NCI-H128 (cell line): ENCODE measurements around the gene OCA2.

Source experiments
- DNase-seq: peaks from one replicate; lab custom pipeline; 2025; ENCODE audit not compliant: unreplicated experiment; lab: John Stamatoyannopoulos, UW

OCA2 gene

DNA sequence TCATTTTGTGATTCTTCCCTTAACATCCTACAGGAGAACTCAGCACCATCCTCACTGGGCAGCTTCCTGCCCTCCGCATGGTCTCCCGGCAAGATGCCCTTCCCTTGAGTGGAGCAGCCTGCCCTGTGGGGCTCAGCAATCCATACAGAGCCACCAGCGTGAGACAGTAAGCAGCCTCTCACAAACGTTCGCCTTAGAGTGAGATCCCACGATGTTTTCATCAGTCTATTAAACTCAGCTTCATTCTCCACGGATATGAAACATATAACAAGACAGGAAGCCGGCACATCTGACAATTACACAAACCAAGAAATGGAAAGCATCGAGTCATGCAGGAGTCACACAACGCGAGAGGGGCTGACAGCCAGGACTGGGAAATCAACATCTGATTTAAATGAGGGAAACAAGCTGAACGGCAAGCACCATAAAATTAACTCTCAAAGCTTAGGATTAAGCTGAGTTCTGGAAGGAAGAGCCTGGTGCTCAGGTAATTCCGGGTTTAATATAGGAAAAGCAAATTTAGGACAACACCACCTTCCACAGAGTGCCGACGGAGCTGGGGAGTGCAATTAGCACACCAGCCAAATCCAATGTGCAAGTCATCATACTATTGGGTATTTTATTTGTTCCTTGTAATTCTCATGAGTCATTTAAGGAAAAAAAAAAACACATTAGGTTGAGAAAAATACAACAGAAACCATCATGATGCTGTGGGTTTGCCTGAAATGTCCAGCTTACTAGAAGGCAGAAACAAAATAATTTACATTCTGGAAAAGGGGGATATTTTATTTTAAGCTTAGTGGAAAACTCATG, 272.0 kb downstream of the OCA2 start:
- DNase-seq = no peak

DNA sequence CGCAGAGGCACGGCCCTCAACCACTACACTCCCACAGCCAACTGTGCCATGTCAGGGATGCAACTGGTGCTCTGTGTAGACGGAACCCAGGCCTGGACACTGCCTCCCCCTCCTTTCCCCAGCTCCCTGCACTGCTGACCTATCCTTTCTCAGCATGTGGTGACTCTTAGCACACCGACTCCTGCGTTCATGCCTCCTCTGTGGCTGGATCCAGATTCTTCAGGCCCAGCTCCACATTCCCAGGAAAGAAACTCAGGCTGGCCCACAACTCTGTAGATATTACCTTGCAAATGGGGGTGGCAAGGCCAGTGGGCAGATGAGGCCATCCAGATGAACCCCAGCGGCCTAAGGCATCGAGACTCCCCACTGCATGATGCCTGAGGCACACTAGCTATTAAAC, 272.7 kb downstream of the OCA2 start:
- DNase-seq = no peak

DNA sequence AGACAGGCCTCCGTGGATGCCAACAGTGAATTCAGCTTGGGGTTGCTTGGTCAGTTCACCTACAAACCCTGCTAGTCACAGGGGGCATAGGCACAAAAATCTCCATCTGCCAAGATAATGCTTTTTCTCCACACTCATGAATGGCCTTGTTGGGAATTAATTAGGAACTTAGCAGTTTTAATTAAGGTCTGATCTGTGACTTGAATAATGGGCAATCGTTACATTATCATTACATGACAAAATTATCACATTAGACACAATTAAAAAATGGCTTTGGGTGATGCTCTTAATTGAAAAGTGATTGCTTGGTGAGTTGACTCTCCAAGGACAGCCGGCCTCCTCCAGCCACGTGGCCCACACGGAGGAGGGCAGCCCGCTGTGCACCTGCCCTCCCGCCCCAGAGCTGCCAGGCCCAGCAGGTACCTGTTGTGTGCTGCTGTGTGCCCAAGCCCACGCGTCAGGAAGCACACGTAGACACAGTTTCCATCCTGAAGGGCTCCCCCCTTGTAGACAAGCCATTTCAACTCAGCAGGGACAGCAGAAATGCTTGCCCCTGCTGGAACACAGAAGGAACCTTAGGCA, 274.2 kb downstream of the OCA2 start:
- DNase-seq = no peak

DNA sequence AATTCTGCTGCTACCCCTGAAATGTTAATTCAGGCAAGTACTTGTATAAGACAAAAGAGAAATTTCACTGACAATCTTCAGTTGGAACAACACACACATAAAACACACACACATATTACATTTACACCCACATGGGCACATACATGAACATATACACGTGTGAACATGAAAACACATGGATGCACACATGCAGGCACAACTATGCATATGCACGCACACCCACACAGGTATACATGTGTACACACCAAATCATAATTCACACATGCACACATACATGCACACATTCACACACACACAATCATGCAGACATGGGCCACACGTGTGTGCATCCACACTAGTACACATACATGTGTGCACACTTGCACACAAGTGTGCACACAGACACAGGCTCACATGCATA, 277.8 kb downstream of the OCA2 start:
- no peak for DNase-seq

DNA sequence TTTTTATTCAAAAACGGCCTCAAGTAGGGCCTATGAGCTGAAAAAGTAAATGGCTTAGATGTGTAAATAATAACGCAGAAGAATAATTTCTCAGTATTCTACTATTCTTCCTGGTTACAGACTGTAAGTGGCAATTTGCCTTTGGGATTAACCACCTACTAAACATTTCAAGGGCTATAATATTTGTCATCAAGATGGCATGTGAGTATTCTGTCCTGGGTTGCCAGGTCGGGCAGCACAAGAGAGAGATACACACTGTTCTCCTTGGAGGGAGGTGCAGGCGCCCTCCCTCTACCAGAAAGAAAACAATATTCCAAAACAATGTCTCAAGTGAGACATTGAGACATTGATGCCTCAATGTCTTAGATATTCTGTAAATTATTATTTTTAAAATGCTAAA, 278.4 kb downstream of the OCA2 start:
- no peak for DNase-seq

DNA sequence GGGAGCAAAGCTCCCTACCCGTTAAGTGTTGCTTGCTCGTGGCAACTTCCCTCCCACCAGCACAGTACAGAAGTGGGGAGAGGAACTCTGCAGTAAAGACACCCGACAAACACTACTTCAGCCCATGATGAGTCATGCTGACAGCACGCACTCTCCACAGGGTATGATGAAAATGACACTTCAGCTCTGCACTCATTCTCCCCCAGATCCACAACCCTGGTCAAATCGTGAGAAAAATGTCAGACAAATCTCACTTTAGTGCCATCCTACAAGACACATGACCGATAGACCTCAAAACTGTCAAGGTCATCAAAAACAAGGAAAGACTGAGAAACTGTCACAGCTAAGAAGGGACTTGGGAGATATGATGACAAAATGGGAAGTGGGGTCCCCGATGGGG, 278.9 kb downstream of the OCA2 start:
- no peak for DNase-seq

DNA sequence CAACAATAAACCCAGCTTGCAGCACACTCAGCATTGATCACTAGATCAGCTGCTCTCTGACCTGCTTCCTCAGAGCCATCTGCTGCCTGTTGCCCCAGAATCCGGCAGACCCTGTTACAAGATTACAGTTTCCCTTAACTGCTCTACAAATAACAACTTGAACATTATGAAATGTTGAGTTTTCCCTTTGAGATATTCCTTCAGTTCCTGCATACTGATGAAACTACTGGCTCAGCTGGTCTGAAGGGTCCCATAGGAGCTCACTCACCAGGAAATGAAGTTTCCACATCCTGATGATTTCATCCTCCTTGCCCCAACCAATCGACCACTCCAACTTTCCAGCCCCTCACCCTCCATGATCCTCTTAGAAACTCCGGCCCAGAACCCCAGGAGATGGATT, 281.9 kb downstream of the OCA2 start:
- DNase-seq = no peak

DNA sequence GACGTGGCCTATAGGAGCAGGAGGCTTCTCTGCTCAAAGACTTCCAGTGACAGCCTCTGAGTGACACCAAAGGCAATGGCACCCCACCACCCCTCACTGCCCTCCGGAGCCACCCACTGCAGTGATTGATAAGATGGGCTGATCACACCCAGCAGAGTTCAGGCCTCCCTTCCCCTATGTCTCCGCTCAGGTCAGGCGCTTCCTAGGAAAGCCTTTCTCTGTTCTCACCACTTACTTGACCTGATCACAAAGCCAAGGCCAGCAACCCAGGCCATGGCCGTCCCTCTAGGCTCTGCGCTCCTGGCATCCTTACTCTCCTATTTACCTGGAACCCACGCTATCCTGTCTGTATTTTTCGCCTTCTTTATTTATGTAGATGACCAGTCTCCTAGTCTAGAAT, 282.3 kb downstream of the OCA2 start:
- no peak for DNase-seq

DNA sequence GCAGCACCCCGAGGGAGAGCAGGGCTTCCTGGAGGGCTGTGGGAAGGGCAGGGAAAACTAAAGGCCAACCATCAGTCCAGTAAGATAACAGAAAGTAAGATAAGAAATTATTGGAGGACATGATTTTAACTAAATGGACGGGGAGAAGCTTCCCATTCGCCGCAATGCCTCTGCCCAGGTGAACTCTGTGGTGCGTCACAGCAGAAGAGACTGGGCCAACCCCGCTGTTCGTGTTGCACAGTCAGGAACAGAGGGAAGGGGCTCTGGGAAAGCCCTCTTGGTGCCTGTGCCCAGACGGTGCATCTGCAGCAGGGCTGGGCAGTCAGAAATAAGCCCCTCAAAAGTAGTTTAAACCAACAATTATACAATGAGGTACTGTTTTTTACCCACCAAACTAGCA, 284.1 kb downstream of the OCA2 start:
- no peak for DNase-seq

DNA sequence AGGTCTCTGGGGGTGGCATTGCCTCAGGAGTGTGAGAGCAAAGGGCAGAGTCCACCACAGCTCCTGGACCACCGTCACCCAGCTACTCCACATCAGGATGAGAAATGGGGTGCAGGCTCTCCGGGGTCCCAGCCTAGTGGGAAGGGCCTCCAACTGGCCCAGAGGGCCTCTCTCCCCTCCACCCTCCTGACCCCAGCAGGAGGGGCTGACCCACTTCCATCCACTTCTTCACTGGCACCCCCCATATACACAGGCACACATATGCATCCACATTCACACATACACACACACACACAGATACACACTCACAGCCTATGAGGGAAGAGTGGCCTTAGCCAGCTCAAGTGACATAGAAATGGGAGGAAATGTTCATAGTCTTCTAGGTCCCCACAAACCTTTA, 286.0 kb downstream of the OCA2 start:
- DNase-seq = no peak

DNA sequence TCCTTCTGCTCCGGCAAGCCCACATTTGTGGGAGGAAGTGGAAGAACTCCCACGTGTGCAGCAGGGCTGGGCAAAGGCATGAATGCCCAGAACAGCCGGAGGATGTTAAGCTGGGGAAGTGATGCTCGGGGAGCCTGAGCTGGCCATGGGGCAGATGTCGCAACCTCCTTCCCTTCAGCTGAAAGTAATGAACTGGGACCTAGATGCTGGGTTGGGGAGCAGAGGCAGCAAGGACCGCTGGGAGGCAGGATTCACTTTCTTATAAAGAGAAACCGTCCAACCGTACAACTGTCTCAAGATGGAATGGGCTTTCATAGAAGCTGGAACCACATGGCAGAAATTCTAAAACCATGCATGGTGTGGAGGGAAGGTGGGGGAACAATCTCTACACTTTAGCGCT, 290.9 kb downstream of the OCA2 start:
- DNase-seq = no peak

DNA sequence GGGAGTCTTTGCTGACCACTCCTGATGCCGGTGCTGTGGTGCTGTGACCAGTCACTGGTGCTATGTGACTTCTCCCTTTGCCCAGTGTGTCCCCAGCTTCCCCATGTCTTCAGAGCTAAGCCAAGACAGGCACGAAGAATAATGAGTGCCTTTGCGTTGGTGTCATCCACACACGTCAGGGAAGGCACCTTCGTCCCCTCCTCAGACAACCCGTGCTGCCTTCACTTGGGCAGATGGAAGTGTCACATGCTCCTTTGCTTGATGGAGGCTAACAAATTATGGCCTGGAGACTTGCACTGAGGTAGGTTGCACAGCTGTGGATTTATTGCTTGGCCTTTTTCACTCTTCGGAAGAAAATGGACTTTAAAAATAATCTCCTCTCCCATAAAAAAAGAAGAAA, 291.8 kb downstream of the OCA2 start:
- DNase-seq = no peak

DNA sequence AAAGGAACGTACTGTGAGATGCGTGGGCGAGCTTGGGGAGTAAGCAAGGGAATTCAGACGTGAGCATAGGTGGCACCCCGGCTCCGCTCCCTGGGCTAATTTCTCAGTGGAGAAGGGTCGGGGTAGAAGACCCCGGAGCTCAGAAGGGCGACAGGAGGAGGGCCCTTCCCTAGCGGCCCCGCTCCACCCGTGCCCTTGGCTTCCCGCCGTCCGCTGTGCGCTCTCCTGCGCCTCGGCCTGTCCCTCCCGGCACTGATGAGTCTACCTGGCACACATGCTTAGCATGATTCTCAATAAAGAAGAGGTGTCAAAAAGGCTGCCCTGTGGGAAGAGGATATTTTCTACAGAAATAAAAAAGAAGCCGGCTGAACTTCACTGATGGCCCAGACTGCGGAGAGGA, 292.7 kb downstream of the OCA2 start:
- DNase-seq = no peak

DNA sequence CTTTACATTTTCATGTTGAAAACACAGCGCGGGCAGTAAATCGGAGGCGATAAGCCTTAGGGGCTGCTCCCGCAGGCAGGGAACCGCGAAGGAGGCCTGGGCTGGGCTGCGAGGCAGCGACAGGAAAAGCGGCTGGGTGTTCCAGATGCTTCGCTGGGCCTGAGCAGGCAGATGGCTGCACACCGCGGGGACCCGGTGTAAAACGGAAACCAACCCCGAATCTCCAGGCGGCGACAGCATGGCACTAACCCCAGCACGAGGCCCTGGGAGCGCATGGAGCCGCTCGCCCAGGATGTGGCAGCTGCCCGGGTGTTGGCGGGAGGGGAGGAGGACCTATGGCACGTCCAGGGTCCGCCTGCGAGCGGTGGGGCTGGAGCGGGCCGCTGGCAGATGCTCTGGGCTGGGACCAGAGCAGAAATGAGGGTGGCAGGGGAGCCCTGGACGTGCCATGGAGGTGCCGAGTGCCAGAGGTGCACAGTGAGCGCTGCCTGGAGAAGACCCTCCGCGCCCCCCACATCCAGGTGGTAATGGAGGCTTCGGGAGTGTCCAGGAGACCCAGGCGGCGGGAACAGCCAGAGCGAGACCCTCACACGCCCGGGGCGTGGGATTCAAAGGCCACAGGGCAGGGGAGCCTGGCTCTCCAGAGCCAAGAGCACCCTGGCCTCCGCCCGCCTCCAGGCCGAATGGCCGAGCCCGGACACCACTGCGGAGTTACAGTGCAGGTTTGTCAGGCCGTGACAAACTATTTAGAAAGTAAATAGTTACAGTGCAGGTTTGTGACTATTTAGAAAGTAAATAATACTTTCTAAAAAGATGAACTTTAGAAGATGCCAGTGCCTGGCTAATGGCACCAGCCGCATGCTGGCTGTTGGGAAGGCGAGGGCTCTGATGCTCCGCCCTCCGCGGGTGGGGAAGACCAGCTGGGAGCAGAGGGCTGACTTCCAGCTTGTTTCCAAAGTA, 293.6 kb downstream of the OCA2 start:
- DNase-seq = no peak

DNA sequence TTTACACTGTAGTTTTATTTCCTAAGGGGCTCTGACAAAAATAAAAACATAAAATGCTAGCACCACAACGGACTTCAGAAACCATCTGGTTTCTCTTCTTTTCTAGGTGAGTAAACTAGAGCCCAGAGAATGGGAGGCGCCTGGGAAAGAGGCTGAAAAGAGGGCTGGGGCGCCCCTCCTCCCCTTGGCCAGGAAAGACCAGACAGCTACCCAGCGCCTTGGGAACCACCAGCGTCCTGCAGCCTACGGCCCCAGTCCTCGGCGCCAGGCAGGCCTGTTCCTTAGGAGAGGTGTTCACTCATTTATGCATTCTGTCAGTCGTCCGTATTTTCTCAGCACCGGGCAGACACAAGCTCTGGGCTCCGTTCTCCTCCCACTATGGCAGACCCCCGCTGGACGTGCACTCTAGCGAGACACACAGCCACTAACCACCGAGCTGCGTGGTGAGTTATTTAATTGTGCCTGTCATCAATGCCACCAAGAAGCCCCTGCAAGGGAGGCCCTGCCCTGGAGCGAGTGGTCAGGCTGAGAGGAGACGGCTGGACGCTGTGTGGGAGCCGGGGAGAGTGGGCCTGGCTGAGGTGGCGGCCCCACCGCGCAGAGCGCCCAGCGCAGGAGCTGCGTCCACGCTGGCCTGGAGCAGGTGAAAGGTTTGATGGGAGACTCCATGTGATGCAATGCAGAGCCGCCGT, 294.4 kb downstream of the OCA2 start:
- DNase-seq = no peak

DNA sequence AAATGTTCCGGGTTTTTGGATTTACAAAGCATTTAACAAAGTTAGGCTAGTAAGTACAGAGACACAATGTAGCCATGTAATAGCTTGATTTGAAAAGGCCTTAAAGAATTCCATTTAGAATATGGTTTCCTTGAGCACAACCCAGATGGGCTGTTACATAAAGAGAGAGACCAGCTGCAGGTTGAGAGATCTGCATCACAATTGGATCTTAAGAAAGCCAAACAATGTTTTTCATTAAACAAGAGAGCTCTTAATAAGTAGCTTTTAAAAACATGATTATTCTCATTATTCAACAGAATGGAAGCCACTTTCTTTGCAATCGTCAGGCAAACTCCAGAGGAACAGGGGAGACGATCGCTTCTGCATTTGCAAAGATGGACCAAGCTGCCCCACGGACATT, 300.3 kb downstream of the OCA2 start:
- no peak for DNase-seq

DNA sequence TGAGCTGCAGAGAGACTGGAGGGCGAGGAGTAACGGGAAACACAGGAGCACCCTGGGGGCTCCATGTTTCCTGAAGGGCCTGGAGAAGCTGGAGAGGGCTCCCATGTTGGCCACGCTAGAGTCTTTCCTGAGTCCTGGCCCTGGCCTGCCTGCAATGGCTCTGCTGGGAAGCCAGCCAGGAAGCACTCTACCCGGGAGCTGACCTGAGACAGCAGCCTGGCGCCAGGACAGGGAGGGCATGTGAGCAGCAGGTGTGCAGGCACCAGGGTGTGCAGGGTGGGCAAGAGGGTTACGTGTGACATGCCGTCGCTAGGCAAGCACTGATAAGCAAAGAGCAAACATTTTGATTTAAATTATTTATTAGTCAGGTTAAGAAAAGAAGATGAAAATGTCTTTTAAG, 301.4 kb downstream of the OCA2 start:
- DNase-seq = no peak

DNA sequence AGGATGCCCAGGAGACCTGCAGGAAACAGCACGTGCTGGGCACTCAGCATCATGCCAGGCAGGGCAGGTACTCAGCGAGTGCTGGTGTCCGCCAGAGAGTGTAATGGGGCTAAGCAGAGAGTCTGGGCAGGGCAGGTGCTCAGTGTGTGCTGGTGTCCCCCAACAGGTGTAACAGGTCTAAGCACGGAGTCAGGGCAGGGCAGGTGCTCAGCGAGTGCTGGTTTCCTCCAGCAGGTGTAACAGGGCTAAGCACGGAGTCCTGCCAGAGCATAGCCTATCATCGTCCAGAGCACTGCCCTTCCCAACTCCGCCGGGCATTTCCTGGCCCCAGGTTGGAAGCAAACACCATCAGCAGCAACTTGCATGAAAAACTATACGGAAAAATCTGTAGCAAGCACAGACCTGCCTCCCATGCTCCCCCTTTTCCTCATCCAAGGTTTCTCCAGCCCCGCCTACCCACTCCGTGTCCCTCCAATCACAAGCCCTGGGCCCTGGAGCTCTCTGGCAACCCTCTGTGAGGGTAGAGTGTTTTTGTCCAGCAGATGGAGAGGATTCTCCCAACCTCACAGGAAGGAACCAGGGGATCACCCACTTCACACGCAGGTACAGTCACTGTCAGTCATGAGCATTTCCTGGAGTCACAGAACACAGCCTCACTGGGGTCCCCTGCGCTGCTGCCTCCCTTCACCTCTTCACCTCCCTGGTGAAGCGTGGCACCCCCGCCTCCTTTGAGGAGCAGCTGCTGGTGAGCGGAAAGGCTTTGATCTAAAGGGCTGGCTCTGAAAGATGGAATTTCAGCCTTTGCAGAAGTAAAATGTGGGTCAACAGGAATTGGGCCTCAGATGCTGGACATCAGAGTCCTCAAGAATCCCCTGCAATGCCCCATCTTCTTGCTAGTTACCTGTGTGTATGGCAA, 302.5 kb downstream of the OCA2 start:
- no peak for DNase-seq

DNA sequence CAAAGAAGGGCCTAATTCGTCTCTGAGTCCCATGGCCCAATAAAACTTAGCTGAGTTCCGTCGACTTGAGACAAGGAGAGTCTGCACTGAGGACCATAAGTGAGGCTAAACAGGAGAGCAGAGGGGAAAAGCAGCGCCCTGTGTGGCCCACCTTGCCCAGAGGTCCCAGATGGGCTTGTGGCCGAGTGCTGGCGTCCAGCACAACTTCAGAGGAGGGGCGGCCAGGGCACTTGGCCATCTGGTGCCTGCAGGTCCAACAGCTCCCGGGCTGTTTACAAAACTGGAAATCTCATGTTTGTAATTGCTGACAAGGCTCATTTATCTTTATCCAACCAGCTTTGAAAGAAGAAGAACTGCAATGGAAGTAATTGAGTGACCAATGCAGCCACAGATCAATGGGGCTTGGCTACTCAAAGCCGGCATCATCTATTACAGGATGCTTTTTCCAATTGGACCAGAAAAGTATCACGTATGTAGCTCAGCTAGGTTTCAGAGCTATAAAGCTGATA, 306.3 kb downstream of the OCA2 start:
- DNase-seq = no peak

DNA sequence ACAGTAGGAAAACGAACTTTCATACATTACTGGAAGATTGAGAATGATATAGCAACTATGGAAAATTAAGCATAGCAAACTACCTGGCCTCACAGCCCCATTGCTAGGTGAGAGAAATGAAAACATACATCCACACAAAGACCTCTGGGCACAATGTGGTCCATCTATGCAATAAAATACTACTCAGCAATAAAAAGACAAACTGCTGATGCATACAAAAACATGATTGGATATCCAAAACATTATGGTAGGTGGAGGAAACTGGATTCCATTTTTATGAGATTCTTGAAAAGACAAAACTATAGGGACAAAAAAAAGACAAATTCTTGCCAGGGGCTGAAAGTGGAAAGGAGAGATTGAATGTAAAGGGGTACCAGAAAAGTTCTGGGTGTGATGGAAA, 308.8 kb downstream of the OCA2 start:
- DNase-seq = no peak
